Pulmonary artery endothelial cell (primary cell): ENCODE measurements around the gene TTC7B. TPM values are rescaled to one million over a fixed set of nuclear protein-coding genes. Genes with fewer than 3 reads are reported as not detected.
A peak's percentile ranks its signal among the peaks of the same experiment; 100 is the strongest.
"Not testable (repeated sequence)": the region's sequence is repeated elsewhere in the genome, so short reads cannot be mapped to it uniquely, and the experiment has no call there.

ENCODE experiments used
- DNase-seq: peaks from one replicate; pipeline ENCODE4 v3.0.0-alpha.2; 2011; ENCODE audit warnings: low read depth, low spot score
- total RNA-seq: library from RNA; depleted of rRNA; stranded (reverse); fragments of >200 nt; gene quantifications from 2 replicates; pipeline ENCODE4 v1.2.3, GENCODE V29; 2014

TTC7B gene, protein sequence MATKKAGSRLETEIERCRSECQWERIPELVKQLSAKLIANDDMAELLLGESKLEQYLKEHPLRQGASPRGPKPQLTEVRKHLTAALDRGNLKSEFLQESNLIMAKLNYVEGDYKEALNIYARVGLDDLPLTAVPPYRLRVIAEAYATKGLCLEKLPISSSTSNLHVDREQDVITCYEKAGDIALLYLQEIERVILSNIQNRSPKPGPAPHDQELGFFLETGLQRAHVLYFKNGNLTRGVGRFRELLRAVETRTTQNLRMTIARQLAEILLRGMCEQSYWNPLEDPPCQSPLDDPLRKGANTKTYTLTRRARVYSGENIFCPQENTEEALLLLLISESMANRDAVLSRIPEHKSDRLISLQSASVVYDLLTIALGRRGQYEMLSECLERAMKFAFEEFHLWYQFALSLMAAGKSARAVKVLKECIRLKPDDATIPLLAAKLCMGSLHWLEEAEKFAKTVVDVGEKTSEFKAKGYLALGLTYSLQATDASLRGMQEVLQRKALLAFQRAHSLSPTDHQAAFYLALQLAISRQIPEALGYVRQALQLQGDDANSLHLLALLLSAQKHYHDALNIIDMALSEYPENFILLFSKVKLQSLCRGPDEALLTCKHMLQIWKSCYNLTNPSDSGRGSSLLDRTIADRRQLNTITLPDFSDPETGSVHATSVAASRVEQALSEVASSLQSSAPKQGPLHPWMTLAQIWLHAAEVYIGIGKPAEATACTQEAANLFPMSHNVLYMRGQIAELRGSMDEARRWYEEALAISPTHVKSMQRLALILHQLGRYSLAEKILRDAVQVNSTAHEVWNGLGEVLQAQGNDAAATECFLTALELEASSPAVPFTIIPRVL
- 36.9 and 39.7 TPM in 2 replicates for total RNA-seq

DNA sequence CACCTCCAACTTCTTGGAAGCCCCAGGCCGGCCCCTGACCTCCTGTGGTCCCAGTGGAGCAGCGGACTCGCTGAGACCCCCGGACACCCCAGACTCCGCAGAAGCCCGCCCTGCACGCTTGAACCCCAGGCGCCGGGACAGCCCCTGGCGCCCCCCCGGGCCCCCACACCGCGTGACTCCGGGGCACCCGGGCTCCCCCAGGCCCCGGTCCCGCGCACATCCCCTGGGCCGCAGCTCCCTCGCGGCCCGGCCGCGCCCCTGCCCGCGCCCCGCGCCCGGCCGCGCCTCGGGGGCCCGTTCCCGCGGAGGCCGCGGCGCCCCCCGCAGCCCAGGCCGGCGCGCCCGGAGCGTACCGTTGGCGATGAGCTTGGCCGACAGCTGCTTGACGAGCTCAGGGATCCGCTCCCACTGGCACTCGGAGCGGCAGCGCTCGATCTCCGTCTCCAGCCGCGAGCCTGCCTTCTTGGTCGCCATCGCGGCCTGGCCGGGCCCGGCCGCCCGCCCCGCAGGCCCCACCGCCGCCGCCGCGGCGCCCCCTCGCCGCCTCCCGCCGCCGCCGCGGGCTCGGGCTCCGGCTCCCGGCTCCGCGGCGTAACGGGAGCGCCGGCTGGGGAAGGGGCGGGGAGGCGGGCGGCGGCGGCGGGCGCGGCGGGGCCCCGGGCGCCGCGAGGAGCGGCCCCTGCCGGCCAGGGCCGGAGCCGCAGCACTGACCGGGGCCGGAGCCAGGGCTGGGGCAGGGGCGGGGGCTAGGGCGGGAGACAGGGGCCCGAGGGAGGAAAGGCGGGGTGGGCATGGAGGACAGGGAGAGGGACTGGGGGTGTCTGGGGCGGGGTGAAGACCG, at the start of gene TTC7B:
Gene TTC7B, minus strand, starts transcription at position 609 of the 841 bp plus-strand sequence. Its CDS starts 135 bp downstream, at position 474.
- no peak for DNase-seq

DNA sequence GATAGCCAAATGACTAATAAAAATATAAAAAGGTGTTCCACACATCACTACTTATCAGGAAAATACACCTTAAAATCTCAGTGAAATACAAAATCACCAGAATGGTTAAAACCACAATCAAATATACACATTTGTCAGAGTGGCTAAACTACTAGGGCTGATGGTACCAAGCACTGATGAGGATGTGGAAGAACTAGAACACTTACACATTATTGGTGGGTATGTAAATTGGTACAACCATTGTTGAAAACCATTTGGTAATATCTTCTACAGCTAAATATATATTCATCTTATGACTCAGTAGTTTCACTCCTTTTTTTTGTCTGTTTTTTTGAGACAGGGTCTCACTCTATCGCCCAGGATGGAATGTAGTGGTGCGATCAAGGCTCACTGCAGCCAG, 48.5 kb upstream of the TTC7B start:
- no peak for DNase-seq

DNA sequence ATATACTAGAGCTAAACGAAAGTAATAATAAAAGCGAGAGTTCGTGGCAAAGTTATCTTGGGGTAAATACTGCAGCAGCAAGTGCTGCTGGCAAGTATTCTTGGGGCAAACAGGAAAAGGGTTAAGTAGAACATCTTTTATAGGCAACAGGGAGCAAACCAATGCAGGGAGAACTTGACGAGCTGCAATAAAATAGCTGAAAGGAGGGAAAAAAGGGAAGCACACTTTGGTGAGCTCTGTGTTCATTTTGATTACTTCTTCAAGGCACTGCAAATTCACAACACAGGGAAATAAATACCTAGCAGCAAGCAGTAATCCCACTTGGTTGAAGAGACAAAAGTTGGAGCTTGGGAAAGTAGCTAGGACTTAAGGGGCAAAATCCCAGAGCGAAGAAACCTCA, 42.3 kb upstream of the TTC7B start:
- DNase-seq = no peak

DNA sequence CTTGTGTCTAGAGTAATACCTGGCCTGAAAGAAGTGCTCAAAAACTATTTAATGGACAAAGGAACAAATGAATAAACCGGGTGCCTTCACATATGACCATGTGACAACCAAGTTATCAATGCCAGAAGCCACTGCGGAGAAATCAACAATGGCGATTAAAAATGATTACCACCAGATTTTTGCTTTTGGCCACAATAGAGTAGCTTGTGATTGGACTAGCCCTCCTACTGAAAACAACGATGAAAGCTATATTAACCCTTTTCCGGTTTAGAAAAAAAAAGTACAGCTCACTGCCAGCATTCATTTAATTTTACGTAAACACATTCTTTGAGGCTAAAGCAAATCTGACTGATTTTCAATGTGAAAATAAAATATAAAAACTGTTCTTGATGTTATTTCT, 41.6 kb upstream of the TTC7B start:
- DNase-seq = no peak

DNA sequence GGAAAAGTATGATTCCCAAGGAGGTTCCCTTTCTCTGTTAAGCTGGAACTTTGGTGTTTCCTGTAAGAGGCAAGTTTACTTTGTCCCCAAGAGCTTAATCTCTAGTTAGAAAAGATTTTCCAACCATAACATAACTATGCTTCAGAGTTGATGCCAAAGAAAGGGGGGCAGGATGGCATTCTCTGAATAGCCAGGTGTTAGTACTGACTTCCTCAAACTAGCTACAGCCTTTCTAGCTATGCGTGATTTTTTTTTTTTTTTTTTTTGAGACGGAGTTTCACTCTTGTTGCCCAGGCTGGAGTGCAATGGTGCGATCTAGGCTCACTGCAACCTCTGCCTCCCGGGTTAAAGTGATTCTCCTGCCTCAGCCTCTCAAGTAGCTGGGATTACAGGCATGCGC, 39.9 kb upstream of the TTC7B start:
- DNase-seq = not testable (repeated sequence)

DNA sequence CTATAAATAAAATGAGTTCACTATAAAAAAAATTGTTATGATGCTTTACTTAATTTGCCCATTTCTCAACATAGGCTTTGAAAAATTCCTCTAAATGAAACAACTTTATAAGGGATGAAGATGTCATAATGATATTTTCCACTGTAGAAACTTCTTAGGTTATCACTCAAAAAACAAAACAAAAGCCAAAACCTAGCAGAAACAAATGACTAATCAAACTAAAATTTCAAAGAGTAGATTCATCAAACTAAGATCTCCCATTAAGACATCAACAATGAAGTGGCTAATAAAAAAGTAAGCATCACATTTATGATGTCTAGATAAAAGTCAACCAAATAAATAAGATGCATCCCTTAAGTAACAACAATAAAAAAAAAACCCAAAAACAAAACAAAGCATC, 36.9 kb upstream of the TTC7B start:
- no peak for DNase-seq

DNA sequence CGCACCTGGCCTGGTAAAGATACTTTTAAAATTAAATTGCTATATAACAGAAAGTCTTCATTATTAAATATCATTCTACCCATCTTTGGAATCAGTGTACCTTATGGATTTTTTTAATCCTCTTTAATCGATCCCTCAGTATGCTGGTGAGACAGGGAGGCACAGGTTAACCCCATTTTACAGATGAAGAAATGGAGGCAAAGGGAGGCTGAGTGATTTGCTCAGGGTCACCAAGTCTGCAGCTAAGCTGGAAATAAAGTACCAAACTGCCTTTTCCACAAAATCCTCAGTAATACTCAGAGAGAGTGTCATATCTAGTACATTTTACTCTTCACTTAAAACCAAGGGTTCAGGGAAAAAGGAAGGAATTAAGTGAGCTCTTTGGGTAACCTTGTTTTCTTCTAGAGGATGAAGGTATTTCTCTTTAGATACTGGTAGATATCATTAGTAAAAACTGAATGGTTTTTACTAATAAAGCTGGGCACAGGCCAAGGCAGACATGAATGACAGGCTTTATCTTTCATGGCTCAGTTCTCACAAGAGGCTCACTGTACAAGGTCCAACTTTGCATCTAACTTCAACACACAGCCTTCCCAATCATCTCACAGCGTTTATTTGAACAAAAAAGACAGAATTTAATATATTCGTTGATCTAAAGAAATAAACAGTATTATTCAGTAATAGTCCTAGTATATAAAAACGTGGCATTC, 35.3 kb upstream of the TTC7B start:
- no peak for DNase-seq

DNA sequence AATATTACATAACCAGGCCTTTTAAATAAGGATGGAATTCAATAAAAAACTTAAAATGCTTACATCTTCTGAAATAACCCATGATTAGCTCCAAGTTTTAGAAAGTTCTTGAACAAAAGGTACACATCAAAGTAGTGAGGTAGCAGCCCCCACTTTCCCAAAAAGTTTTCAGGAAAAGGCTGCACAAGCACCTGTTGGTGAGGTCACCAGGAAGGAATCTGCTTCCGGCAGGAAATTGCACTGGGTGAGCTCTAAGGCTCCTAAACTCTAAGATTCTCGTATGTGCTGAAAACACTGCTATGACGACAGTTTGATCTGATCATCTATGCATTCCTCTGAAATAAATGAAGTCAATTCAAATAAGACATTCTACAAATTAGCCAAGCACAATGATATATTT, 34.3 kb upstream of the TTC7B start:
- peak; percentile 81 for DNase-seq

DNA sequence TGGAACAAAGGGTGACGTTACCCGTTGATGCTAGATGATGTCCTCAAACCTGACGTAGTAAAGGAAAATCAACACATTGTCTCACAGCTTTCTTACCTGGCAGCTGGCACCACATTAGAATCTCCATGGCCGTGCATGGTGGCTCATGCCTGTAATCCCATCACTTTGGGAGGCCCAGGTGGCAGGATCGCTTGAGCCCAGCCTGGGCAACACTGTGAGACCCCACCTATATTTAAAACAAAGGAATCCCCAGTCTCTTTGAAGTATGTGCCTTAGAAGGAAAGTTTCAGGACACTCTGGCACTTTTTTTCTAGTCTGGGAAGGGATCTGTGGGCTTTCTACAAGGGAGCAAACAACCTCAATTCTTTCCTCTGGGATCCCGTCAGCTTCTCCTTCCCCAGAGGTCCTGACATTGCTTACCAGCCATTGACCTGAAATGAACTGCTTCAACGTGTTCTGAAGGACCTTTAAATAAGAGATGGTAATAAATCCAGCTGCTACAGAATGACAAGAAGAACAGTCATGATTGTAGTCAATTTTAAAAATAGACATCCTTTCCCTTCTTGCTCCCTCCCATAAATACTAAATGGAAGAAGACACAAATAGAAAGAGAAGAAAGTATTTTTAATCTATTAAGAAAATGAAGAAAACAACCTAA, 33.7 kb upstream of the TTC7B start:
- no peak for DNase-seq

DNA sequence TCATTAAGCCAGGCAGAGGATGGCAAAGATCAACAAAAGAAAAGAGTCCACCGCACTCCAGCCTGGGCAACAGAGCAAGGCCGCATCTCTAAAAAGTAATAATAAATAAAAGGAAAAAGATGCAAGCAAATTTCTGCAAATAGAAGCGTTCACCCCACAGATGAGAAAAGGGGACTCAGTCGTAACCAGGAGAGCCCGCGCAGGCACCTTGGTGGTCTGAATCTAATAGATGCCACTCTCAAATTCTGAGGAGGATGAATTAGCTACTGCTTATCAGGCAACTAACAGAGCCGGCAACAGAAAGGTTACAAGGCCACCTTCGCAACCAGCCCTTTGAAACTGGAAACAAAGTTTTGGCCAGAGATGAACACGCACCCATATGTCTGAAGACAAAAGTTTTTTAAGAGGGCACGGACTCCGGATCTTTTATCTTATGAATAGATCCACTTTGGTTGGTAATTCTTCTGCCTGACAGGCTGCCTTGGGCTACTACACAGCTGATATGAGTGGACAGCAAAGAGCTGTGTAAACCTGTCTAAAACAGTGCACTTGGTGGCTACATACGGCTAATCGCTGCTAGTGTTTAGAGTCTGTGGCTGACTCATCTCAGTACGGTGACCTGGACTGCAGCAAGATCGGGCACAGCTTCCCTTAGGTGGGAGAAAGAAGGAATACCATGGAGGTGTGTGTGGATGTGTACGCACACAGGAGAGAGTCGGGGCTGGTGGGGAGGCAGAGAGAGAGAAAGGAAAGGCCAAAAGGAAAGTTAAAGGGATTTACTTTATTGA, 32.9 kb upstream of the TTC7B start:
- no peak for DNase-seq

DNA sequence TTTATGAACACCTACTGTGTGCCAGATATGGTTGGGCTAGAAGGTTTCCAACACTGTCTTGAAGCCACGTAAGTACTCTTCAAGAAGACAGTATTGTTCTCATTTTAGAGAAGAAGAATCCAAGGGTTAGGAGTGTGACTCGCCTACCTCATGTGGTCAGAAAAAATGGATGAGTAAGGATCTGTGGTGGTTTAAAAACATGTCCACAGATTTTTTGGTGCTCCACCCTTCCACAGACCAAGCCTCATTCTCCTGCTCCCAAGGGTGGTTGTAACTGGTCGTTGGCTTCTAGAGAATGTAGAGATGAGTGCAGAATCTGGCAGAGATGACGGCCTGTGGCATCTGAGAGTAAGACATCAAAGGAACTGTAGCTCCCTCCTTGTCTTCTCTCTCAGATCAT, 30.3 kb upstream of the TTC7B start:
- DNase-seq = no peak

DNA sequence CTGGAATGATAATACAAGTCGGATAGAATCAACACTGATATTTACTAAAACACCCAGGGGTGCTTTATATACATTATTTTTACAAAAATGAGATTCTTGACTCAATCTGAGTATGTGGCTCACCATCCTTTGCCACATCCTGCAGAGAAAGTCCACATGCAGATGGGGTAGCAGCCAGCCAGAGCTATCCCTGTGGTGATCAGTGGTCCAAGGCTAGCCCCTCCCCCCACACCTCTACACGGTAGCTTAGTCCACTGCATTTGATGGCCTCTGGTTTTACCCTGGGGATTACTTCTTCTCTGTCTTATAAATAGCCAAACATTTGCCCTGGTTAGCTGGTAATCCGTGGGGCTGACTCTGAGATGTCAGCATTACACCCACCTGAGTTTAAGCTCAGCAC, 28.1 kb upstream of the TTC7B start:
- no peak for DNase-seq

DNA sequence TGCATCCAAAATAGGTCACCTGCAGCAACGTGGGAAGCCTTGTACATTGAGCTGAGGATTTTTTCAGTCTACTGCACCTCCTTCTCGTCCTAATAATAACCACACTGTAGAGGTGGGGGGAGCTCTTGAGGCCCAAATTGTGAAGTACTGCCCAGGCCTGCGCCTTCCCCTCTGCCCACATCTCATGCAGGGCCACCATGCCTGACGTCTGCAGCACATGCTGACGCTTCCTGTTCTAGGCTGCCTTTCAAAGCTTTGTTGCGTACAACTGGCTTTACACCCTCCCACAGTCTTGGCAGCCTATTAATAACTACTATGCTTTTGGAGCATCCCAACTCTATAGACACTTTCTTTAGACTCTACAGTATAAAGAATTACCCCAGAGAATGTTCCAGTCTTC, 26.5 kb upstream of the TTC7B start:
- DNase-seq = no peak

DNA sequence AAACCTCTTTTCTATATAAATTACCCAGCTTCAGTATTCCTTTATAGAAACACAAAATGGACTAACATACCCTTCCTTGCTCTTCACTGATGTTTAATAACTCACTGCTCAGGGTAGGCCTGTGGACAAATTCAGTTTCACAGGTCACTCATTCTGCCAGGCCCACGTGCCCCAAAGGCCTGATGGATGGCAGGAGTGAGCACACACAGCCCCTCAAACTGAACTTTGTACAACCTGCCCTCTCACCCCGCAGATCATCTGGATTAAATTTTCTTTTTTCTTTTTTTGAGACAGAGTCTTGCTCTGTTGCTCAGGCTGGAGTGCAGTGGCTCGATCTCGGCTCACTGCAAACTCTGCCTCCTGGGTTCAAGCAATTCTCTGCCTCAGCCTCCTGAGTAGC, 24.4 kb upstream of the TTC7B start:
- DNase-seq = not testable (repeated sequence)

DNA sequence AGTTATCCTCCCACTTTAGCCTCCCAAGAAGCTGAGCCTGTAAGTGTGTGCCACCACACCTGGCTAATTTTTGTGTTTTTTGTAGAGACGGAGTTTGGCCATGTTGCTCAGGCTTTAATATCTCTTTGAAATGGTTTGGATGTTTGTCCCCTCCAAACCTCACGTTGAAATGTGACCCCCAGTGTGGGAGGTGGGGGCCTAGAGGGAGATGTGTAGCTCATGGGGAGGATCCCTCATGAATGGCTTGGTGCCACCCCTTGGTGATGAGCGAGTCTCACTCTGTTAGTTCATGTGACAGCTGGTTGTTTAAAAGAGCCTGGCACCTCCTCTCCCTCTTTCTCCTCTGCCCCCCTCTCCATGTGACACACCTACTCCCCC, 23.6 kb upstream of the TTC7B start:
- DNase-seq = no peak

DNA sequence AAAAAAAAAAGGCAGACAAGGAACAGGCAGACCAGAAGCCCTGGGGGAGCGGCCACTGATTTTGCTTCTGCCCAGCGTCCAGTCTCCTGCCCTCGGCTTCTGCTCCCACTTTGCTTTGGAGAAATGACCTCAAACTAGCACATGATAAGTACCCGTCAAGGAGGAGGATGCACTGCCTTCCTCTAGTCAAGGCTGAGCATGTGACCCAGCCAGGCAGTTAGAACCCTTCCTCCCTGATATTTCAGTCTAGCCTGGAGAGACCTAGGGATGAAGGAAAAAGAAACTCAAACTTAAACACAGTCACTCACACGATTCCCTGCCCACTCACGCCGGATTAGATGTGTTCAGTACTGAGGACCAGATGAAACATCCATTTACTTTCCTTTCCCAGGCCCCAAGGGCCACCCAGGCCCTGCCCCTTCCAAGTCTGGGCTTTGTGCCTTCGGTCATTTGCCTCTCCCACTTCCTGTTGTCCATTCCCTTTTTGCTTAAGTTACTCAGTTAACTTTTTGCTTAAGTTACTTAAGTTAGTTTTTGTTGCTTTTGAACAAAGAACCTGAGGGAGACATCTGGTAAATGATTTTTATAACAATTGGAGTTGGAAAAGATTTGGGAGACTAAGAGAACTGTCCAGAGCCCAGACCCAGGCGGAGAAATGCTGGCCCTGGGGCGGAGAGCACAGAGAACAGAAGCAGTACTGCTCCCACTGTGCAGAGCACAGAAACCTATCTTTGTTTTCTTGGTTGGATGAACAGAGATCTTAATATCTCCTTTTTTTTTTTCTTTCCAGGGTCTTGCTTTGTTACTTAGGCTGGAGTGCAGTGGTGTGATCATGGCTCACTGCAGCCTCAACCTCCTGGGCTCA, 23.0 kb upstream of the TTC7B start:
- no peak for DNase-seq

DNA sequence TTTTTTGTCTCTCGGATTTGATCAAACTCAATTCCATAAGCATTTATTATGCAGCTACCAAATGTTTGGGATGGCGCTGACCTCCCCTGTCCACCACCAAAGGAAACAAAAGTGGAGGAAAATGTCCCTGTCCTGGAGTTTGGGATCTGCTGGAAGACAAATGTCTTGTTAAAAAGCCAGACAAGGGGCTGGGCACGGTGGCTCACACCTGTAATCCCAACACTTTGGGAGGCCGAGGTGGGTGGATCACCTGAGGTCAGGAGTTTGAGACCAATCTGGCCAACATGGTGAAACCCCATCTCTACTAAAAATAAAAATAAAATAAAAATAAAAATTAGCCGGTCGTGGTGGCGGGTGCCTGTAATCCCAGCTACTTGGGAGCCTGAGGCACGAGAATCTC, 22.3 kb upstream of the TTC7B start:
- DNase-seq = not testable (repeated sequence)

DNA sequence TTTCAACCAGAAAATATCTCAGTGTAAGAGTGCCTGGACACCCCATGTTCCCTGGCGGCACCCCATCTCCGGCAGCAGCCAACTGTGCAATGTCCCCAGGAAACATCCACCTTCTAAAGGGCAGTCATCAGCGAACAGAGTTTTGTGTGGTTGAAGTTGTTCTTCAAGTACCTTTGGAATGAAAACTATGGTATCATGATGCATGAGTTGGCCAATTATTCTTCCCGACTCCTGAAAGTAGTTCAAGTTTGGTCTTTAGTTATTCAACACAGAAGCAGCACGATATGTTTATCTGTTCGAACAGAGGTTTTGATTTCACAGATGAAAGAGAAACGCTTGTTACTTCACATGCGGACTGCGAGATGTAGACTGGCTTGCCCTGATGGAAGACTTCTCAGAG, 21.1 kb upstream of the TTC7B start:
- DNase-seq = no peak

DNA sequence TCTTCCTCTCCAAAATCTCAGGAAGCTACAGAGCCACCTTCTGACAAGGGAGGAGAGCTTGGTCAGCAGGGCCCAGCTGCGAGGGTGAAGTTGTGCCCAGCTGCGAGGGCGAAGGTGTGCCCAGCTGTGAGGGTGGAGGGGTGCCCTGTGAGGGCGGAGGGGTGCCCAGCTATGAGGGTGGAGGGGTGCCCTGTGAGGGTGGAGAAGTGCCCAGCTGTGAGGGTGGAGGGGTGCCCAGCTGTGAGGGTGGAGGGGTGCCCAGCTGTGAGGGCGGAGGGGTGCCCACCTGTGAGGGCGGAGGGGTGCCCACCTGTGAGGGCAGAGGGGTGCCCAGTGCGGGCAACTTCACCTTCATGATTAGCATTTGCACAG, 20.4 kb upstream of the TTC7B start:
- no peak for DNase-seq
